HG02981 (cell line): Measurements from ENCODE around the gene GMEB1.
"Not testable (repeated sequence)": the region's sequence is repeated elsewhere in the genome, so short reads cannot be mapped to it uniquely, and the experiment has no call there.

Source experiments
- ATAC-seq: cut with Tn5 transposase; IDR thresholded peaks from one replicate; pipeline ENCODE4 v1.9.1; 2021; ENCODE audit warnings: mild to moderate bottlenecking, moderate library complexity; ENCODE audit not compliant: unreplicated experiment

The GMEB1 gene, protein sequence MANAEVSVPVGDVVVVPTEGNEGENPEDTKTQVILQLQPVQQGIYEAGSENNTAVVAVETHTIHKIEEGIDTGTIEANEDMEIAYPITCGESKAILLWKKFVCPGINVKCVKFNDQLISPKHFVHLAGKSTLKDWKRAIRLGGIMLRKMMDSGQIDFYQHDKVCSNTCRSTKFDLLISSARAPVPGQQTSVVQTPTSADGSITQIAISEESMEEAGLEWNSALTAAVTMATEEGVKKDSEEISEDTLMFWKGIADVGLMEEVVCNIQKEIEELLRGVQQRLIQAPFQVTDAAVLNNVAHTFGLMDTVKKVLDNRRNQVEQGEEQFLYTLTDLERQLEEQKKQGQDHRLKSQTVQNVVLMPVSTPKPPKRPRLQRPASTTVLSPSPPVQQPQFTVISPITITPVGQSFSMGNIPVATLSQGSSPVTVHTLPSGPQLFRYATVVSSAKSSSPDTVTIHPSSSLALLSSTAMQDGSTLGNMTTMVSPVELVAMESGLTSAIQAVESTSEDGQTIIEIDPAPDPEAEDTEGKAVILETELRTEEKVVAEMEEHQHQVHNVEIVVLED

DNA sequence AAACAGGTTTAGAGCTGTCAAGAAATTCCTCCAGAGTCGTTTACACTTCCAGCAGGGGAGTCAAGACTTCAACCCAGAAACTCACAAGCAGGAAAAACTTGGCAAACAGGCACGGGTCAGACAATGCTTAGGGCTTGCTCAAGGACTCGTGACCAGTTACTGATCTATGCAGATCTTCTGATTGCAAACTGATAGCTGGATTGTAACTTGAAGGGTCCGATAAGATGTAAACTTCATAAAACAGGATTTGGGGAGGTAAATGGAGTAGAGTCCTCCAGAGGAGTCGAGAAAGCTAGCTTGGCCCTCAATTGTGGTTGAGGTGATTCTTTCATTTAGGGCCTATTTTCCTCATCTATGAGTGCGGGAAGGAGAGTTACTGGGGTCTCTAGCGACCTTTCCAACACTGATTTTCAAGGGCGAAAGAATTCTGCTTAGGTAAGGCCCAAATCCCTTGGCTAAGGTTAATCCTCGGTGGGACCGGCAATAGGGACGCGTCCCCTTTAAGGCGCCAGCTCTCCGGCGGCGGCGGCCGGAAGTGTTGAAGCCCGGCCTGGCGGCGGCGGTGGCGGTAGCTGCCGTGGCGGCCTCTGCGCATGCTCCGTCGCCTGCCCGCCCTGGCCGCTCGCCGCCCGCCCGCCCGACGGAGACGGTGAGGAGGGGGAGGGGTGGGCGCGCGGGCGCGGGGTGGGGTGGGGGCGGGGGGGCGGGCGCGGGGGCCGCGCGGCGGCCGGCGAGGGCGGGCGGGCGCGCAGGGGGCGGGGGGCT is at the start of gene GMEB1:
Gene GMEB1 (plus strand): TSS at position 594 of the 765 bp plus-strand sequence. CDS start 14,829 bp downstream, outside the sequence.
- peak; percentile 66 for ATAC-seq

DNA sequence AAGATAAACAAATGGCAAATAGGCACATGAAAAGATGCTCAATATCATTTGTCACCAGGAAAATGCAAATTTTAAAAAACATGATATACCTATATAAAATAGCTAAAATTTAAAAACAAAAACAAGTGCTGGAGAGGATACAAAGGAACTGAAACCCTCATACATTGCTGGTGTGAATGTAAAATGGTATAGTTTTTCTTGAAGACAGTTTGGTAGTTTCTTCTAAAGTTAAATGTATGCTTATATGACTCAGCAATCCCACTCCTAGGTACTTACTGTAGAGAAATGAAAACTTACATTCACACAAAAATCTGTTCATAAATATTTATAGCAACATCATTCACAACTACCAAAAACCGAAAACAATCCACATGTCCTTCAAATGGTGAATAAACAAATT is 36.9 kb upstream of the GMEB1 start:
- no peak for ATAC-seq

DNA sequence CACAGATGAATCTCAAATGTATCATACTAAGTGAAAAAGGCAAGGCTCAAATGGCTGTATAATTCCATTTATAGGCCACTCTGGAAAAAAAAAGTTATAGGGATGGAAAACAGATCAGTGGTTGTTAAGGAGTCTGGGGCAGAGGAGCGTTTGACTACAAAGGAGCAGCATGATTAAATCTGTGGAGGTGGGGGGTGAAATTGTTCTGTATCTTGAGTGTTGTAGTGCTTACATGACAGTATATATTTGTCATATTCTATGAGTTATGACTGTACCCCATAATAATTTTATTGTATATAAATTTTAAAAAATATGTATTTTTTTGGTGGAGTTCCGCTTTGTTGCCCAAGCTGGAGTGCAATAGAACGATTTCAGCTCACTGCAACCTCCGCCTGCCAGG is 36.0 kb upstream of the GMEB1 start:
- ATAC-seq = no peak

DNA sequence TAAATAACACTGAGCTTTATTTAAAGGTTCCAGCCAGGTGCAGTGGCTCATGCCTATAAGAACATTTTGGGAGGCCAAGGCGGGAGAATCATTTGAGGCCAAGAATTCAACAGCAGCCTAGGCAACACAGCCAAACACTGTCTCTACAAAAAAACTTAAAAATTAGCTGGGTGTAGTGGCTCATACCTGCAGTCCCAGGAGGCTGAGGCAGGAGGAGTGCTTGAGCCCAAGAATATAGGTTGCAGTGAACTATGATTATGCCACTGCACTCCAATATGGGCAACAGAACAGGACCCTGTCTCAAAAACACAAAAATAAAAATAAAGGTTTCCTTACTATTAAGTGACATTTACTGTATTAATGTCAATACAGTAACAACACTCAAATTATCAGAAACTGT is 27.8 kb upstream of the GMEB1 start:
- no peak for ATAC-seq

DNA sequence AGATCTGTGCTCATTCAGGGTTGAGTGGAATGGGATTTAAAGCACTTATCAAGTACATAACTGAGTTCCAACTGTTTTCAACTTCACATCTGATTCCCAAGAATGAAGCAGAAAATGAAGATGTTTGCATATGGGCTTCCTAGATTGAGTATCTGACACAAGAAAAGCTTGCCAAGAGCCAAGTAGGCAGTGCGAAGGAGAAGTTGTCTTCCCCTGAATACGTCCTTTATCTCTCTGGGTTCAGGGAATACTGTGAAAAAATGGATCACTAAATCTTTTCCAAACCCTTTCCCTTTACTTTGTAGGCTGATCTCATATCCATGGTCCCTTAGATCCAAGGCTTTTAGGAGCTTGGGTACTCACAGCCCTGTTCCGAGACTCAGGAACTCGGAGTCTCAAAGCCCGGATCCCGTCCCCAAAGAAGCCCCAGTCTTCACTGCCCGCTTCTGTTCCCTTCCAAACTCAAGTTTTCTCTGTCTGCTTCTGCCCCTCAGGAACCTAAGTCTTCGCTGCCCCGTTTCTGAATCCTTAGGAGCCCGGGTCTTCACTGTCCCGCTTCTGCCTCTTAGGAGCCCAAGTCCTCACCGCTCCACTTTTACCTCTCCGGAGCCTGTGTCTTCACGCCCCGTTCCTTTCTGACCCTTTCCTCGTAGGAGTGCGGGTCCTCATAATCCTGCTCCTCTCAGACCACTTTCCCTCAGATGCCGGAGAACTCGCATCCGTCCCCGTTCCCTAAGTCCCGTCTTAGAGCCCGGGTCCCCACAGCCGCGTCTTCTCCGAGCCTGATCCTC is 26.3 kb upstream of the GMEB1 start:
- ATAC-seq = peak; percentile 5

DNA sequence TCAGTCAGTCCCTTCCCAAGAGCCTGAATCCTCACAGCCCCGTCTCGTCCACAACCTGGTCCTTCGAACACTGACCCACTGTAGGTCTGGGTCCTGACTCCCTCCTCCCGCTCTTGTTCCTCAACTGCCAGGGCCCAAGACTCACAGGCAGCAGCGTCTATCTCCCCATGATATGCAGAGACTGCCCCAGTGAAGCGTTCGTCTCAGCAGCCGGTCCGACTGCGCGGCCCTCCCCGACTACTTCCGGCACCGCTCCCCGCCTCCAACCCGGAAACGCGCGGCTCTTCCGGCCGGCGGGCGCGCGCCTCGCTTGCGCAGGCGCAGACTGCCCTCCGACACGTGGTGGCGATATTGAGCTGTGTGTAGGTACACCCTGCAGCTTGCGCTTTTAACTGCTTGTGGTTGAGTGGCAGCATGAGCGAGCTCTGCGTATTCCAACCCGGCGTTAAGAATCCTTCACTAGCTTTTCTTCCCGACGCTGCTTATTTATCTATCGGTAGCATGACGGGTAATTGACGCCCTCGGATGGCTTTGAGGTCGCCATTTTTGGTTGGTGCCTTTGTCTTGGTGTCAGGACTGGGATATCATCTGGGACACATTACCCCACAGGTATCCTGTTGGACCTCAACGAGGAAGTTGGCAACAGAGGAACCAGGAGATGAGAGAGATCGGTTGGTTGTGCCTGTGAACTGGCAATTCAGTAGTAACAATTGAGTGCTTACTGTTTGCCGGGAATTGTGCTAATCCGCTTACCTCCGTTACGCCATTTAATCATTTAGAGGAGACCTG is 25.5 kb upstream of the GMEB1 start, which contains the start of gene TAF12:
Gene TAF12 (minus strand): TSS at position 221 of the 789 bp plus-strand sequence. CDS start 20,986 bp downstream, outside the sequence.
- peak; percentile 76 for ATAC-seq

DNA sequence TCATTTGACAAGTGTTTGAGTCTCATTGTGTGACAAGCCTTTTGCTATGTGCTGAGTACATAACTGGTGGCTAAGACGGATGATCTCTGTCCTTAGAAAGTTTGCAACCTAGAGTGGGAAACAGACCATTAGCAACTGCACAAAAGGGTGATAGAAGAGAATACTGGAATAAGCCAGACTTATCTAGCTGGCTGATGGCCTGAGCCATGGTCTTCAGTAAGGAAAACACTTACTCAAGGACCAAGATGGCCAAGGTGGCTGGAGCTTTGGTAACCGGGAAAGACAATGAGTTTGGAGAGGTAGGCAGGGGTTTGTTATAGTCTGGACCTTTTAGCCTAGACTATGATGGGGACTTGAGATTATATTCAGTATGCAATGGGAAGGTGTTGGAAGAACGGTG is 24.1 kb upstream of the GMEB1 start:
- no peak for ATAC-seq

DNA sequence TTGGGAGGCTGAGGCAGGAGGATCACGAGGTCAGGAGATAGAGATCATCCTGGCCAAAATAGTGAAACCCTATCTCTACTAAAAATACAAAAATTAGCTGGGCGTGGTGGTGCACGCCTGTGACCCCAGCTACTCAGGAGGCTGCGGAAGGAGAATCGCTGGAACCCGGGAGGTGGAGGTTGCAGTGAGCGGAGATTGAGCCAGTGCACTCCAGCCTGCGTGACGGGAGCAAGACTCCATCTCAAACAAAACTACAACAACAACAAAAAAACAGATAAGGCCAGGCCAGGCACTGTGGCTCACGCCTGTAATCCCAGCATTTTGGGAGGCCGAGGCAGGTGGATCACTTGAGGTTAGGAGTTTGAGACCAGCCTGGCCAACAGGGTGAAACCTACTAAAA is 23.2 kb upstream of the GMEB1 start:
- not testable (repeated sequence) for ATAC-seq

DNA sequence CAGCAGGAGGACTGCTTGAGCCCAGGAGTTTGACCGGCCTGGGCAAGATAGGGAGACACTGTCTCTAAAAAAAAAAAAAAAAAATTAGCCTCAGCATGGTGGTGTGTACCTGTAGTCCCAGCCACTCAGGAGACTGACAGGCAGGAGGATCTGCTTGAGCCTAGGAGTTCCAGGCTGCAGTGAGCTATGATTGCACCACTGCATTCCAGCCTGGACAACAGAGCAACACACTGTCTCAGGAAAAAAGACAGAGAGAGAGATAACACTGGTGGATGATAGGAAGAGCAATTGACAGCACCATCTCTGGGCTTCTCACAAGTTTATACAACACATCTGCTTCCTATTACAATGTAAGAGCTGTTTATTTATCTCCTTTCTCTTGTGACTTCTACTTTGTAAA is 22.5 kb upstream of the GMEB1 start:
- ATAC-seq = no peak

DNA sequence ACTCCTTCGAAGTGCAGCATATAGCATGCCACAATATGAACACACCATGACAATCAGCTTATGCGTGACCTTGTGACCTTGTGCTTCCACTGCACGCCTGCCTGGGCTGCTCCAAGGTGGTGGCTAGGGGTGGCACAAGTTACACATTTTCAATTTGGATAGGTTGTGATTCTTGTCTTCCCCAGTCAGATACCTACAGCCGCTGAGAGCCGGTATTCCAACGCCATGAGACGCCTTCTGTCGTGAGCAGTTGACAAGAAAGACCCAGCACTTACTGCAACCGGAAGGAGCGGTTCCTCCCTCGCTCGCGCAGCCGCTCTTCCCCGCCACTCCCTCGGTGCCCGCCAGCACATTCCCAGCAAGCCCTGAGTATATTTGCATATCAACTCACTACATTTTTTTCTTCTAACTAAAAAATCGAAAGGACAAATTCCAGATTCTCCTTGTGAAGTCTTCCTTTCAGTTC is 20.5 kb upstream of the GMEB1 start:
- ATAC-seq = peak; percentile 67

DNA sequence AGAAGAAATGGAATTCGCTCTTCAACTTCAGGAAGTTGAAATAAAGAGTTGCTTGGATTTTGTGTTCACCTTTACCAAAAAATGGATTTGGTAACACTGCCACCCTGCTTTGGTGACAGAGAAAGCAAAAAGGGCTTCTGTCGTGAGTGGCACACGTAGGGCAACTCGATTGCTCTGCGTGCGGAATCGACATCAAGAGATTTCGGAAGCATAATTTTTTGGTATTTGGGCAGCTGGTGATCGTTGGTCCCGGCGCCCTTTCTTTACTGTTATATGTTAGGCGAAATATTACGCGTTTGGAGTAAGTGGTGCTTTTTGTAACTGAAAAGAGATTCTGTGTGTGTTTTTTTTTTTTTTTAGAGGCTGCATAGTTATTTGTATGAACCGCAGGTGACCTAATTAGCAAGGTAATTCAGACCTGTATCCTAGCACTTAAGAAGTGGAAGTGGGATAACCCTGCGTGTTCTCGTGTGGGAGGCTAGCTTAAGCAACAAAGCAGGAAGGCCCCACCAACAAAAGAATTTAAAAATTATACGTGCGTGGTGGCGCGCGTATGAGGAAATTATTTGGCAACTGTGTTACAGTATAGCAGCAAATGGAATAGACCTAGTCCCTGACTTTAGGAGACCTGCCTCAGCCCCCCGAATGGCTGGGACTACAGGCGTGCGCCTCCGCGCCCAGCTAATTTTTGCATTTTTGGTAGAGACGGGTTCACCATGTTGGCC is 19.9 kb upstream of the GMEB1 start, which contains the start of gene RNU11:
Gene RNU11 (plus strand): TSS at position 127 of the 725 bp plus-strand sequence.
- peak; percentile 59 for ATAC-seq

DNA sequence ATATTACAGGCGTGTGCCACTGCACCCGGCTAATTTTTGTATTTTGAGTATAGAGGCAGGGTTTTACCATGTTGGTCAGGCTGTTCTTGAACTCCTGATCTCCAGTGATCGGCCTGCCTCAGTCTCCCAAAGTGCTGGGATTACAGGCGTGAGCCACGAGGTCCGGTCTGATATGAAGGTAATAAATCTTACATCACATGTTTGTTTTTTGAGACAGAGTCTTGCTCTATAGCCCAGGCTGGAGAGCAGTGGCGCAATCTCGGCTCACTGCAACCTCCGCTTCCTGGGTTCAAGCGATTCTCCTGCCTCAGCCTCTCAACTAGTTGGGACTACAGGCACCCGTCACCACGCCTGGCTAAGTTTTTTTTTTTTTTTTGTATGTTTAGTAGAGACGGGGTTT is 15.5 kb upstream of the GMEB1 start:
- ATAC-seq = not testable (repeated sequence)

DNA sequence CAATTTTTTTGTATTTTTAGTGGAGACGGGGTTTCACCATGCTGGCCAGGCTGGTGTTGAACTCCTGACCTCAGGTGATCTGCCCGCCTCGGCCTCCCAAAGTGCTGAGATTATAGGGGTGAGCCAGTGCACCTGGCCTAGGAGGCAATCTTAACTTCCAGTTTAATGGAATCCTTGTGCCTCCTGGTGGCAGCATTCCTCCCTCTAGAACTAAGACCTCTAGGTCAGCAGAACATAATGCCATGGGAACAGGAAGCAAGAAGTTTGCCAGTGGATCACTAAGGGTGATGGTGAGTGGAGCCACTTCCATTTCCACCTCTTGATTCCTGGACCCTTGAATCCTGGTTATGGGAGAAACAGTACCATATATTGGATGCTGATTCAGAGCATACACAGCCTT is 14.7 kb upstream of the GMEB1 start:
- ATAC-seq = not testable (repeated sequence)

DNA sequence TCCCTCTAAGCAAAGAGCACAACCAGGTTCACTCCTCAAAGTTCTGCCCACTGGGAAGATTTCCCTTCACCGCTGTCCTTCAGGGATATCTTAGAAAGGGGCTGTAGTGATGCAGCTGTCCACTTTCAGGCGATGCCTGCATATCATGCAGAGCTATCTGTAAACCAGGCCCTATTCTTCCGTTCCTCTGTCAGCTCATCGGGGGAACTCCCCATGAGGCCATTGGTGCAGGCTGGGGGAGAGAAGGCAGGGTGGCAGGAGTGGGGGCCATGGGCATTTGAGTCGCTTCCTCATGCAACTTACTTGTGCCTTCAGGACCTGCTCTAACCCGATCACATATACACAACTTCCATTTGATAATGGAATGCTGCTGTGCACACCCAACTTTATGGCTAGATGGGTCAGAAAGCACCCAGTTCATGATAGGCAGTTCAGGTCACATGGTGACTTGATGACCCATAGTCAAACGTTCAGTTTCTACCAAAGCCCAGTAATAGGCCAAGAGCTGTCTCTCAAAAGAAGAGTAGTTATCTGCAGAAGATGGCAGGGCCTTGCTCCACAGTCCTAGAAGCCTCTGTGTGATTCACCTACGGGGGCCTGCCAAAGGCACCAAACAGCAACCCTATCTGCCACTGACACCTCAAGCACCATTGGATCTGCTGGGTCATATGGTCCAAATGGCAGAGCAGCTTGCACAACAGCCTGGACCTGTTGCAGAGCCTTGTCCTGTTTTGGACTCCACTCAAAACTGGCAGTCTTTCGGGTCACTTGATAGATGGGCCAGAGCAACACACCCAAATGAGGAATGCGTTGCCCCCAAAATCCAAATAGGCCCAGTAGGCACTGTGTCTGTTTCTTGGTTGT is 12.9 kb upstream of the GMEB1 start:
- ATAC-seq = not testable (repeated sequence)

DNA sequence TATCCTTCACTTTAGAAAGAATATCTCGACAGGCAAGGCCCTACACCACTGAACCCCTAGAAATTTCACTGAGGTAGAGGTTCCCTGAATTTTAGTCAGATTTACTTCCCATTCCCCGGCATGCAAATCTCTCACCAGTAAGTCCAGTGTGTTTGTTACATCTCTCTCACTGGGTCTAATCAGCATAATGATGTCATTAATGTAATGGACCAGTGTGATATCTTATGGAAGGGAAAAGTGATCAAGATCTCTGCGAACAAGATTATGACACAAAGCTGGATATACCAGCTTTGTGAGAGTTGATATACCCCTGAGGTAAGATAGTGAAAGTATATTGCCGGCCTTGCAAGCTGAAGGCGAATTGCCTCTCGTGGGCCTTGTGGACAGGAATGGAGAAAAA is 12.2 kb upstream of the GMEB1 start:
- ATAC-seq = no peak

DNA sequence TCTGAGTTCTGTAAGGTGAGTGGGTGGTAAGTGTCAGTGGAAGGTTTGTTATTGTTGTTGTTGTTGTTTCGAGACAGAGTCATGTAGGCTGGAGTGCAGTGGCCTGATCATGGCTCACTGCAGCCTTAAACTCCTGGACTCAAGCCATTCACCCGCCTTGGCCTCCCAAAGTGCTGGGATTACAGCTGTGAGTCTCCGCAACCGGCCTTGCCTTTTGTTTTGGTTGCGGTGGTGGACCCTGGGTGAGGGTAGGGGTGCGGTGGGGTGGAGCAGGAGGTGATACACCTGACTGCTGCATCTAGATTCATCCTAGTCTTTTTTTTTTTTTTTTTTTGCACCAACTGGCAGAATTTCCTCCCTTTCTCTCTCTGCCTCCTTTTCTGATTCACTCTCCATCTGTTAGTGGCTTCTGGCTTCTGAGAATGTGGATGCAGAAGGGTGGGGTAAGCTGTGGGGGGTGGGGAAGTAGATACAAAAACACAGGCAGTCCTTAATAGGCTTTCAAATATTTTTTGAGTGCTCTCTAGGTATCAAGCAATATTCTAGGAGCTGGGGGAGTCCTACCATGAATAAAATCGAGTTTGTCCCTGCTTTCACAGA is 4.6 kb upstream of the GMEB1 start:
- ATAC-seq = no peak

DNA sequence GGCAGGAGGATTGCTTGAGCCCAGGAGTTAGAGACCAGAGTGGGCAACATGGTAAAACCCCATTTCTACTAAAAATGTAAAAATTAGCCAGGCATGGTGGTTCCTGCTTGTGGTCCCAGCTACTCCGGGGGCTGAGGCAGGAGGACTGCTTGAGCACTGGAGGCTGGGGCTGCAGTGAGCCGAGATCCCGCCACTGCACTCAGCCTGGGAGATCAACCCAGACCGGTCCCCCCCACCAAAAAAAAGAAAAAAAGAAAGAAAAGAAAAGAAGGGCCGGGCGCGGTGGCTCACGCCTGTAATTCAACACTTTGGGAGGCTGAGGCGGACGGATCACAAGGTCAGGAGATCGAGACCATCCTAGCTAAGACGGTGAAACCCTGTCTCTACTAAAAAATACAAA is 1.8 kb upstream of the GMEB1 start:
- no peak for ATAC-seq
